MCF 10A (cell line): ENCODE measurements around the gene A2M. TPM values are rescaled to one million over a fixed set of nuclear protein-coding genes. Genes with fewer than 3 reads are reported as not detected.

ENCODE experiments used
- BruUV-seq: library from RNA; stranded (reverse); fragments of 400-500 nt; replicated peaks from 2 replicates; lab custom pipeline; 2021; lab: Mats Ljungman, UMichigan
- CTCF ChIA-PET: fragments of 300-600 bp; sonication (Branson Sonifier 250); formaldehyde crosslinking; extraction: SDS; loops from one replicate; lab custom pipeline; 2021; ENCODE audit warnings: antibody characterized with exemption, inconsistent platforms; lab: Yijun Ruan, JAX
- POLR2A ChIA-PET: fragments of 300-600, 350-650 bp; sonication (Branson Sonifier 250); formaldehyde crosslinking; extraction: SDS; loops from one replicate; lab custom pipeline; 2020; ENCODE audit warnings: antibody characterized with exemption, inconsistent platforms; lab: Yijun Ruan, JAX
- DNase-seq: peaks from one replicate; pipeline ENCODE4 v3.0.0-alpha.2; 2018; ENCODE audit not compliant: unreplicated experiment
- H3K27ac Mint-ChIP-seq: one replicate; pipeline ENCODE4 v1.8.0; 2022; ENCODE audit warnings: mild to moderate bottlenecking, low read depth, mixed read lengths; ENCODE audit not compliant: unreplicated experiment
- H3K27me3 Mint-ChIP-seq: one replicate; pipeline ENCODE4 v1.8.0; 2022; ENCODE audit warnings: mixed read lengths; ENCODE audit not compliant: insufficient read depth, unreplicated experiment
- H3K36me3 Mint-ChIP-seq: one replicate; pipeline ENCODE4 v1.8.0; 2022; ENCODE audit warnings: mild to moderate bottlenecking, moderate library complexity, mixed read lengths; ENCODE audit not compliant: insufficient read depth, unreplicated experiment
- H3K4me1 Mint-ChIP-seq: one replicate; pipeline ENCODE4 v1.8.0; 2022; ENCODE audit warnings: mixed read lengths; ENCODE audit not compliant: insufficient read depth, unreplicated experiment
- H3K4me3 Mint-ChIP-seq: one replicate; pipeline ENCODE4 v1.8.0; 2022; ENCODE audit warnings: mild to moderate bottlenecking, moderate library complexity, mixed read lengths; ENCODE audit not compliant: unreplicated experiment
- H3K9me3 Mint-ChIP-seq: one replicate; pipeline ENCODE4 v1.8.0; 2022; ENCODE audit warnings: mixed read lengths; ENCODE audit not compliant: unreplicated experiment
- intact Hi-C: fragments of 100-400 bp; cut with micrococcal nuclease; formaldehyde crosslinking; loops from 2 replicates; pipeline ENCODE4 v1.14.1; 2022
- total RNA-seq: library from RNA; stranded (reverse); gene quantifications from 2 replicates; pipeline ENCODE4 v1.2.3, GENCODE V29; 2022
- TF ChIP-seq, protein P1 (sequence below): fragments of 200-600 bp; IDR thresholded peaks from one replicate; pipeline ENCODE4 v1.8.0; 2022; ENCODE audit warnings: antibody characterized with exemption, mild to moderate bottlenecking; ENCODE audit not compliant: unreplicated experiment

The A2M gene
- total RNA-seq, 1 experiment from 2014 or later, result not detected

DNA sequence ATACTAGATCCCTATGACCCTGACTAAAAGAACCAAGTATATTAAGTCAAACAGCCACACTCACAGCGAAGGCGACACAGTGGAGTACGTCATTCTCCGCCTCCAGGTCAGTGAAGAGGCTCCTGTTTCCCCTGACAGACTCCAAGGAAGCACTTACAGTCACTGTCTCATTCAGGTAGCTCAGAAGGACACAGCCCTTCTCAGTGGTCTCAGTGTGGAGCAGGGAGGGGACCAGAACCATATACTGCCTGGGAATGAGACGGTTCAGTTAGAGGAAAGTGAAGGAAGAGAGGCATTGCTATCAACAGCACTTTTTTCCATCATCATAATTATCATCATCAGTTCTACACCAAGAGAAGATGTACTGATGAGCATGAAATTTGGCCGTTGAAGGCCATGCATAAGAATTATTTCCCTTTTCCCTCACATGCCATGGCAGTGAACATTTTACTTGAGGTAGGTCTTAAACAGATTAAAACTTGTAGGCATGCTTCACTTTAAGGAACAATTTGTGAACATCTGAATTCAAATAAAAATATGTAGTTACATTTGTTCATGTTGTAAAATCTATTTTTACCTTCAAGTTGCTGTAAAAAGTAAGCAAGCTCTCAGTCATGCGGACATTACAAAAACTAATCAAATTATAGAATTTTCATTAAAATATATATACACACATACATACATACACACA is 2.3 kb downstream of the A2M start:
- no peaks in the 10 kb centered on the region for H3K27me3 Mint-ChIP-seq
- H3K9me3 Mint-ChIP-seq, result no peaks in the 10 kb centered on the region
- ChIA-PET CTCF (interaction anchor here (1.0 kb wide), 1 partner anchor 41 kb away, joined by 3 read pairs; no protein-coding TSS in a partner anchor), POLR2A (no interaction called here)
- no peak overlapping the region for H3K27ac Mint-ChIP-seq
- intact Hi-C loops, result no loop called here
- H3K36me3 Mint-ChIP-seq, result no peaks in the 10 kb centered on the region
- TF ChIP-seq, protein P1, sequence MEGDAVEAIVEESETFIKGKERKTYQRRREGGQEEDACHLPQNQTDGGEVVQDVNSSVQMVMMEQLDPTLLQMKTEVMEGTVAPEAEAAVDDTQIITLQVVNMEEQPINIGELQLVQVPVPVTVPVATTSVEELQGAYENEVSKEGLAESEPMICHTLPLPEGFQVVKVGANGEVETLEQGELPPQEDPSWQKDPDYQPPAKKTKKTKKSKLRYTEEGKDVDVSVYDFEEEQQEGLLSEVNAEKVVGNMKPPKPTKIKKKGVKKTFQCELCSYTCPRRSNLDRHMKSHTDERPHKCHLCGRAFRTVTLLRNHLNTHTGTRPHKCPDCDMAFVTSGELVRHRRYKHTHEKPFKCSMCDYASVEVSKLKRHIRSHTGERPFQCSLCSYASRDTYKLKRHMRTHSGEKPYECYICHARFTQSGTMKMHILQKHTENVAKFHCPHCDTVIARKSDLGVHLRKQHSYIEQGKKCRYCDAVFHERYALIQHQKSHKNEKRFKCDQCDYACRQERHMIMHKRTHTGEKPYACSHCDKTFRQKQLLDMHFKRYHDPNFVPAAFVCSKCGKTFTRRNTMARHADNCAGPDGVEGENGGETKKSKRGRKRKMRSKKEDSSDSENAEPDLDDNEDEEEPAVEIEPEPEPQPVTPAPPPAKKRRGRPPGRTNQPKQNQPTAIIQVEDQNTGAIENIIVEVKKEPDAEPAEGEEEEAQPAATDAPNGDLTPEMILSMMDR, result no peak
- no TSS peak for BruUV-seq
- no peak overlapping the region for H3K4me3 Mint-ChIP-seq
- H3K4me1 Mint-ChIP-seq, result no peaks in the 10 kb centered on the region
- no peak for DNase-seq

DNA sequence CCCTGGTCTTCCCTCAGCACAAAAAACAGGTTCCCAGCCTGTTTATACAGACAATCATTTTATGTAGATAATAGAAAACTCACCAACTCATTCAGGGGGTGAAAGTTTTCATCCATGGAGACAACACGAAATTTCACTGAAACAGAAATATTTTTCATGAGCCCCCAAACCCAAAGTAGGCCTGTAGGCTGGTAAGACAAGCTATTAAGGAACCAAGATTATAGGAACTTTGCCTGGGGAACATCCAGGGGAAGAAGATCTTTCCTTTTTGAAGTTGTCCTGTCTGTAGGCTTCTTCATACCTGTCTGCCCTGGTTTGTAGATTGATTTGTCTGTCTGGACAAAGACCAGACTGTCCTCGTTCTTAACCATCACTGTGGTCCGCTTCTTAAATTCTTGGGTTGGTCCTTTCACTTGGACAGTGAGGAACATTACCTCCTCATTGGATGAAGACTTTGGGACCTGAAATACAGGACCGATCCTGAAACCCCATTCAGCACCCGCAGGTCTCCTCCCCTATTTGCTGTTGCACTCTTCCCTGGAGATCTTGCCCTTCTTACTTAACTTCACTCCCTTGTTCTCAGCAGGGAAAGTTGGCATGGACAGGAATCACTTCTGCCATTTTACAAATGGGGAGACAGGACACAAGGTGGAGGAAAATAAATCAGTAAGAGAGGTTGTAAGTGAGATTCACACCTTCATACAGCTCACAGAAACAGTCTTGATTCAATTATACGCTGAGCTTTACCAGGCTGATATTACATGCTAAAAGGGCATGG is 3.5 kb downstream of the A2M start:
- ChIA-PET CTCF (interaction anchor here (0.6 to 0.7 kb wide), 3 partner anchors 72 to 93 kb away, joined by 3 read pairs; no protein-coding TSS in a partner anchor), POLR2A (no interaction called here)
- H3K36me3 Mint-ChIP-seq, result no peaks in the 10 kb centered on the region
- no peaks in the 10 kb centered on the region for H3K9me3 Mint-ChIP-seq
- BruUV-seq, result no TSS peak
- DNase-seq, result no peak
- TF ChIP-seq, protein P1, result no peak
- no peaks in the 10 kb centered on the region for H3K4me1 Mint-ChIP-seq
- no peak overlapping the region for H3K4me3 Mint-ChIP-seq
- H3K27me3 Mint-ChIP-seq, result no peaks in the 10 kb centered on the region
- intact Hi-C loops, result no loop called here
- H3K27ac Mint-ChIP-seq, result no peak overlapping the region

DNA sequence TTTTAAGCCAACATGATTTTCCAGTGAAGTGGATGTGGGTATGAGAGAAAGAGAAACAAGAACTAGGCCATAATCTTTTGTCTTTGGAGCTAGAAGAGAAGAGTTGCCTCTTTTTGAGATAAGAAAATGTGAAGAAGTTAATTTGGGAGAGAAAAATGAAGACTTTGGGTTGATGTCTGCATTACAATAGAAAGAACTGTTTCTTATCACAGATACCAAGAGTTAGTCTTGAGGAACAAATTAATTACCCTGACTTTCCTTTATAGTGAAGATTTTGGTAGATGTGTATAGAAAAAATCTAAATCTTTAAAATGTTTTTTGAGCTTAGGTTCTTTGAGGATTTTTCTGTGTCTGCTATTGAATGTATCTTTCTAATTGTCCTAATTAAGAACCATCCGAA is 4.2 kb downstream of the A2M start:
- Mint-ChIP-seq H3K27ac (no peak overlapping the region), H3K9me3 (no peaks in the 10 kb centered on the region), H3K4me3 (no peak overlapping the region), H3K4me1 (no peaks in the 10 kb centered on the region), H3K27me3 (no peaks in the 10 kb centered on the region), H3K36me3 (no peaks in the 10 kb centered on the region)
- POLR2A ChIA-PET, result interaction anchor here (0.6 kb wide), 1 partner anchor 12 kb away, joined by 4 read pairs; no protein-coding TSS in a partner anchor
- BruUV-seq, result no TSS peak
- TF ChIP-seq, protein P1, result no peak
- intact Hi-C loops, result no loop called here
- CTCF ChIA-PET, result interaction anchor here (0.6 to 0.7 kb wide), 3 partner anchors 10 to 1338 kb away, joined by 3 to 5 read pairs (median 3); no protein-coding TSS in a partner anchor
- no peak for DNase-seq
